HepG2 (cell line): Measurements from ENCODE around the gene CNOT1. TPM values are rescaled to one million over a fixed set of nuclear protein-coding genes. Genes with fewer than 3 reads are reported as not detected.
A peak's percentile ranks its signal among the peaks of the same experiment; 100 is the strongest.

Experiments used
- AGO1 ChIP-seq: fragments of 200-400 bp; formaldehyde crosslinking; IDR thresholded peaks from 2 replicates; pipeline ENCODE4 v1.6.1; 2017; ENCODE audit warnings: mild to moderate bottlenecking, low read depth, low read length, moderate library complexity; ENCODE audit not compliant: poor library complexity, severe bottlenecking
- CBX5 ChIP-seq: sonication (generic); formaldehyde crosslinking; IDR thresholded peaks from 2 replicates; pipeline ENCODE4 v1.4.0; 2020; ENCODE audit warnings: missing genetic modification reagents, borderline replicate concordance
- CREB1 ChIP-seq, 2 experiments: fragments of 450-650 bp in 1 of 2; IDR thresholded peaks; 2 replicates each; pipeline ENCODE4 v1.6.1; 2016 to 2017; ENCODE audit warnings: control low read depth in 1 of 2, mild to moderate bottlenecking in 1 of 2, missing compliant biosample characterization in 1 of 2, missing genetic modification characterization in 1 of 2
- ETV6 ChIP-seq: sonication (generic); formaldehyde crosslinking; conservative IDR thresholded peaks from 2 replicates; pipeline ENCODE4 v1.4.0; 2020; ENCODE audit warnings: missing genetic modification reagents
- GABPB1 ChIP-seq: IDR thresholded peaks from 2 replicates; pipeline ENCODE4 v1.6.1; 2016; ENCODE audit warnings: mild to moderate bottlenecking, missing genetic modification reagents, moderate library complexity, missing compliant biosample characterization
- GATAD1 ChIP-seq: IDR thresholded peaks from 2 replicates; pipeline ENCODE4 v1.6.1; 2016; ENCODE audit warnings: missing genetic modification reagents, missing compliant biosample characterization
- HNRNPLL ChIP-seq: fragments of 200-400 bp; formaldehyde crosslinking; IDR thresholded peaks from 2 replicates; pipeline ENCODE4 v1.6.1; 2017; ENCODE audit warnings: mild to moderate bottlenecking, low read depth, low read length; ENCODE audit not compliant: poor library complexity, severe bottlenecking
- KLF15 ChIP-seq: sonication (generic); formaldehyde crosslinking; IDR thresholded peaks from 2 replicates; pipeline ENCODE4 v1.8.1; 2023; ENCODE audit warnings: borderline replicate concordance, mild to moderate bottlenecking, inconsistent platforms, missing genetic modification reagents, mixed read lengths
- PAF1 ChIP-seq: IDR thresholded peaks from 2 replicates; pipeline ENCODE4 v1.6.1; 2016; ENCODE audit warnings: missing genetic modification reagents, missing compliant biosample characterization
- THAP11 ChIP-seq: IDR thresholded peaks from 2 replicates; pipeline ENCODE4 v1.6.1; 2016; ENCODE audit warnings: missing biosample characterization, missing genetic modification reagents
- XRCC5 ChIP-seq: fragments of 200-400 bp; formaldehyde crosslinking; optimal IDR thresholded peaks from 2 replicates; pipeline ENCODE3; 2017; ENCODE audit warnings: mild to moderate bottlenecking, low read length
- ZNF256 ChIP-seq: sonication (generic); formaldehyde crosslinking; conservative IDR thresholded peaks from 2 replicates; pipeline ENCODE4 v1.4.0; 2020; ENCODE audit warnings: missing genetic modification reagents
- ZNF44 ChIP-seq: sonication (generic); formaldehyde crosslinking; IDR thresholded peaks from 2 replicates; pipeline ENCODE4 v1.5.1; 2020; ENCODE audit warnings: mild to moderate bottlenecking, missing genetic modification reagents
- ZNF746 ChIP-seq: sonication (generic); formaldehyde crosslinking; IDR thresholded peaks from 2 replicates; pipeline ENCODE4 v1.8.0; 2022; ENCODE audit warnings: mild to moderate bottlenecking, missing genetic modification reagents
- polyA plus RNA-seq, 8 experiments: library from polyadenylated mRNA; depleted of rRNA in 3 of 8; stranded (reverse) in 7 of 8; unstranded in 1 of 8; fragments of >200 nt; fragmentation: Illumina TruSeq in 4 of 8; extraction: Trizol in 4 of 8; gene quantifications; 2 replicates each; pipeline versions ENCODE4 v1.2.1 to v1.2.3, GENCODE V29; 2011 to 2016; ENCODE audit warnings: low read depth in 4 of 8, missing spikeins in 1 of 8, mixed read lengths in 1 of 8; ENCODE audit not compliant: insufficient read depth in 1 of 8
- total RNA-seq, 5 experiments: library from RNA; depleted of rRNA; stranded (reverse); fragments of >200 nt; fragmentation: Illumina TruSeq; extraction: Trizol; gene quantifications; 2 replicates each; pipeline ENCODE4 v1.2.3, GENCODE V29; 2016; ENCODE audit warnings: low read depth in 1 of 5
- TF ChIP-seq, protein P1 (sequence below): sonication (generic); formaldehyde crosslinking; IDR thresholded peaks from 2 replicates; pipeline ENCODE4 v1.4.0; 2020; ENCODE audit warnings: missing genetic modification reagents, mild to moderate bottlenecking, borderline replicate concordance
- TF ChIP-seq, protein P2 (sequence below): sonication (generic); formaldehyde crosslinking; IDR thresholded peaks from 2 replicates; pipeline ENCODE4 v1.5.0; 2020; ENCODE audit warnings: missing genetic modification reagents, mild to moderate bottlenecking, borderline replicate concordance
- TF ChIP-seq, protein P3 (sequence below): sonication (generic); formaldehyde crosslinking; IDR thresholded peaks from 2 replicates; pipeline ENCODE4 v1.4.0; 2020; ENCODE audit warnings: missing genetic modification reagents, mild to moderate bottlenecking, borderline replicate concordance
- TF ChIP-seq, protein P4 (sequence below): sonication (generic); formaldehyde crosslinking; IDR thresholded peaks from 2 replicates; pipeline ENCODE4 v1.5.0; 2020; ENCODE audit warnings: mild to moderate bottlenecking, missing genetic modification reagents, moderate library complexity
- TF ChIP-seq, protein P5 (sequence below): sonication (generic); formaldehyde crosslinking; IDR thresholded peaks from 2 replicates; pipeline ENCODE4 v1.4.0; 2020; ENCODE audit warnings: mild to moderate bottlenecking, low read depth, missing genetic modification reagents

The CNOT1 gene
- total and polyA plus RNA-seq, 2 of the 13 experiments (the other 11 are each of a cell fraction or from before 2014, with no cell fraction given) = 188 to 232 TPM

DNA sequence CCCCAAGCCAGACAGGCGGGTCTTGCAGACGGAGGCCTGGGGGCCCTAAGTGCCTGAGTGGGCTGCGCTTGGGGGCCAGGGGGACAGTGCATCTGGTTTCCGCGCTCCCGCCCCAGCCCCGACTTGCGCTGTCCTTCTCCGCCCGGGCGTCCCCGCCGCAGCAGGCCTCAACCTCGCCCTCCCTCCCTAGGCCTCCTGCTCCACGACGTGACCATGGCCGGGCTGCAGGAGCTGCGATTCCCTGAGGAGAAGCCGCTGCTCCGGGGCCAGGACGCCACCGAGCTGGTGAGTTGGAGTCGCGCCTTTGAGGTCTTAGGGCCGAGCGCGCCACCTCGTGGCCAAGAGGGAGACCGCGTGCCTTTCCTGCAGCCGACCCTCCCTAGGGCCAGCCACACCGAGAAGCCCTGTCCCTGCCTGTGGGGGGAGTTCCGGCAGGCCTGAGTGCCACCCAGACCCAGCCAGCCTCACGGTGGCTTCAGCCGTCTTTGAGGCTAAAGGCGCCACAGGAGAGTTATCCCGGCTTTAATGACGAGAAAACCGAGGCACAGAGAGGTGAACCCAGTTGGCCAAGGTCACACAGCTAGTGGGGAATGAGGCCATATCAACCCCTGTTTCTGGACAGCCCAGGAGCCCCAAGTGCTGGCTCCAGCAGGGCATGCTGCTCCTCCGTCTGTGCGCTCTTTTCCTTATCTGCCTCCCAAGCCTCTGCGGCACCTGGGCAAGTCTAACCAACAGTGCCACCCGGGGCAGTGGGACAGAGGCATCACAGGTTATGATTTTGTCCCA is 141.9 kb downstream of the CNOT1 start (continued):
- TF ChIP-seq, protein P1, sequence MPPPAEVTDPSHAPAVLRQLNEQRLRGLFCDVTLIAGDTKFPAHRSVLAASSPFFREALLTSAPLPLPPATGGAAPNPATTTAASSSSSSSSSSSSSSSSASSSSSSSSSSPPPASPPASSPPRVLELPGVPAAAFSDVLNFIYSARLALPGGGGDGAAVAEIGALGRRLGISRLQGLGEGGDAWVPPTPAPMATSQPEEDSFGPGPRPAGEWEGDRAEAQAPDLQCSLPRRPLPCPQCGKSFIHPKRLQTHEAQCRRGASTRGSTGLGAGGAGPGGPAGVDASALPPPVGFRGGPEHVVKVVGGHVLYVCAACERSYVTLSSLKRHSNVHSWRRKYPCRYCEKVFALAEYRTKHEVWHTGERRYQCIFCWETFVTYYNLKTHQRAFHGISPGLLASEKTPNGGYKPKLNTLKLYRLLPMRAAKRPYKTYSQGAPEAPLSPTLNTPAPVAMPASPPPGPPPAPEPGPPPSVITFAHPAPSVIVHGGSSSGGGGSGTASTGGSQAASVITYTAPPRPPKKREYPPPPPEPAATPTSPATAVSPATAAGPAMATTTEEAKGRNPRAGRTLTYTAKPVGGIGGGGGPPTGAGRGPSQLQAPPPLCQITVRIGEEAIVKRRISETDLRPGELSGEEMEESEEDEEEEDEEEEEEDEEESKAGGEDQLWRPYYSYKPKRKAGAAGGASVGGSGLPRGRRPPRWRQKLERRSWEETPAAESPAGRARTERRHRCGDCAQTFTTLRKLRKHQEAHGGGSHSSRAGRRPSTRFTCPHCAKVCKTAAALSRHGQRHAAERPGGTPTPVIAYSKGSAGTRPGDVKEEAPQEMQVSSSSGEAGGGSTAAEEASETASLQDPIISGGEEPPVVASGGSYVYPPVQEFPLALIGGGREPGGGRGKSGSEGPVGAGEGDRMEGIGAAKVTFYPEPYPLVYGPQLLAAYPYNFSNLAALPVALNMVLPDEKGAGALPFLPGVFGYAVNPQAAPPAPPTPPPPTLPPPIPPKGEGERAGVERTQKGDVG (CRISPR knock-in tag) = peak; percentile 60; the same call in 1 of the 2 replicates
- peak; percentile 60; the same call in 1 of the 2 replicates for TF ChIP-seq ETV6 (CRISPR knock-in tag)
- TF ChIP-seq, protein P2, sequence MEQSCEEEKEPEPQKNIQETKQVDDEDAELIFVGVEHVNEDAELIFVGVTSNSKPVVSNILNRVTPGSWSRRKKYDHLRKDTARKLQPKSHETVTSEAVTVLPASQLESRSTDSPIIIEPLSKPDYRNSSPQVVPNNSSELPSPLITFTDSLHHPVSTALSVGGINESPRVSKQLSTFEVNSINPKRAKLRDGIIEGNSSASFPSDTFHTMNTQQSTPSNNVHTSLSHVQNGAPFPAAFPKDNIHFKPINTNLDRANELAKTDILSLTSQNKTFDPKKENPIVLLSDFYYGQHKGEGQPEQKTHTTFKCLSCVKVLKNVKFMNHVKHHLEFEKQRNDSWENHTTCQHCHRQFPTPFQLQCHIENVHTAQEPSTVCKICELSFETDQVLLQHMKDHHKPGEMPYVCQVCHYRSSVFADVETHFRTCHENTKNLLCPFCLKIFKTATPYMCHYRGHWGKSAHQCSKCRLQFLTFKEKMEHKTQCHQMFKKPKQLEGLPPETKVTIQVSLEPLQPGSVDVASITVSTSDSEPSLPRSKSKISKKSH (CRISPR knock-in tag) = peak; percentile 57; the same call in 1 of the 2 replicates
- TF ChIP-seq PAF1 = no peak
- TF ChIP-seq CBX5 (CRISPR knock-in tag) = peak; percentile 51; the same call in 1 of the 2 replicates
- TF ChIP-seq KLF15 (CRISPR knock-in tag) = no peak
- peak; percentile 62 for TF ChIP-seq GABPB1 (CRISPR knock-in tag)
- peak; percentile 66 for TF ChIP-seq THAP11
- TF ChIP-seq, protein P3, sequence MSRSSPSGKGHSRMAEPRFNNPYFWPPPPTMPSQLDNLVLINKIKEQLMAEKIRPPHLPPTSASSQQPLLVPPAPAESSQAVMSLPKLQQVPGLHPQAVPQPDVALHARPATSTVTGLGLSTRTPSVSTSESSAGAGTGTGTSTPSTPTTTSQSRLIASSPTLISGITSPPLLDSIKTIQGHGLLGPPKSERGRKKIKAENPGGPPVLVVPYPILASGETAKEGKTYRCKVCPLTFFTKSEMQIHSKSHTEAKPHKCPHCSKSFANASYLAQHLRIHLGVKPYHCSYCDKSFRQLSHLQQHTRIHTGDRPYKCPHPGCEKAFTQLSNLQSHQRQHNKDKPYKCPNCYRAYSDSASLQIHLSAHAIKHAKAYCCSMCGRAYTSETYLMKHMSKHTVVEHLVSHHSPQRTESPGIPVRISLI (CRISPR knock-in tag) = peak; percentile 48; the same call in 1 of the 2 replicates
- TF ChIP-seq ZNF256 = no peak
- TF ChIP-seq, protein P4, sequence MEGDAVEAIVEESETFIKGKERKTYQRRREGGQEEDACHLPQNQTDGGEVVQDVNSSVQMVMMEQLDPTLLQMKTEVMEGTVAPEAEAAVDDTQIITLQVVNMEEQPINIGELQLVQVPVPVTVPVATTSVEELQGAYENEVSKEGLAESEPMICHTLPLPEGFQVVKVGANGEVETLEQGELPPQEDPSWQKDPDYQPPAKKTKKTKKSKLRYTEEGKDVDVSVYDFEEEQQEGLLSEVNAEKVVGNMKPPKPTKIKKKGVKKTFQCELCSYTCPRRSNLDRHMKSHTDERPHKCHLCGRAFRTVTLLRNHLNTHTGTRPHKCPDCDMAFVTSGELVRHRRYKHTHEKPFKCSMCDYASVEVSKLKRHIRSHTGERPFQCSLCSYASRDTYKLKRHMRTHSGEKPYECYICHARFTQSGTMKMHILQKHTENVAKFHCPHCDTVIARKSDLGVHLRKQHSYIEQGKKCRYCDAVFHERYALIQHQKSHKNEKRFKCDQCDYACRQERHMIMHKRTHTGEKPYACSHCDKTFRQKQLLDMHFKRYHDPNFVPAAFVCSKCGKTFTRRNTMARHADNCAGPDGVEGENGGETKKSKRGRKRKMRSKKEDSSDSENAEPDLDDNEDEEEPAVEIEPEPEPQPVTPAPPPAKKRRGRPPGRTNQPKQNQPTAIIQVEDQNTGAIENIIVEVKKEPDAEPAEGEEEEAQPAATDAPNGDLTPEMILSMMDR (CRISPR knock-in tag) = peak; percentile 100
- TF ChIP-seq AGO1 = no peak
- TF ChIP-seq GATAD1 = peak; percentile 71; the same call in 1 of the 2 replicates
- TF ChIP-seq XRCC5 = peak; percentile 86
- TF ChIP-seq, protein P5, sequence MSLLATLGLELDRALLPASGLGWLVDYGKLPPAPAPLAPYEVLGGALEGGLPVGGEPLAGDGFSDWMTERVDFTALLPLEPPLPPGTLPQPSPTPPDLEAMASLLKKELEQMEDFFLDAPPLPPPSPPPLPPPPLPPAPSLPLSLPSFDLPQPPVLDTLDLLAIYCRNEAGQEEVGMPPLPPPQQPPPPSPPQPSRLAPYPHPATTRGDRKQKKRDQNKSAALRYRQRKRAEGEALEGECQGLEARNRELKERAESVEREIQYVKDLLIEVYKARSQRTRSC = no peak
- TF ChIP-seq ZNF746 (CRISPR knock-in tag) = peak; percentile 23; the same call in 1 of the 2 replicates
- TF ChIP-seq HNRNPLL = peak; percentile 55
- no peak for TF ChIP-seq CREB1 (IDR thresholded peaks at IDR 0.05)
- no peak for TF ChIP-seq CREB1 (CRISPR knock-in tag; IDR thresholded peaks at IDR 0.05)
- no peak for TF ChIP-seq ZNF44 (CRISPR knock-in tag)
